ENCODE data around the gene TRIM25. TPM values are rescaled to one million over a fixed set of nuclear protein-coding genes. Genes with fewer than 3 reads are reported as not detected.

The TRIM25 gene
- total RNA-seq, 1 donor from 2014 or later, result 35.5 TPM

- FAIRE-seq (no peak), DNase-seq (ENCODE audit: low read depth) (no peak)
- H3K4me3 ChIP-seq (ENCODE audit: low read depth, low read length), result no peak overlapping the region
- peaks cover 36% of the 10 kb centered on the region for H3K36me3 ChIP-seq (ENCODE audit: control insufficient read depth, insufficient read depth, low read length)
- no peaks in the 10 kb centered on the region for H3K27me3 ChIP-seq (ENCODE audit: control insufficient read depth, insufficient read depth, low read length)
- TF ChIP-seq, protein P1, sequence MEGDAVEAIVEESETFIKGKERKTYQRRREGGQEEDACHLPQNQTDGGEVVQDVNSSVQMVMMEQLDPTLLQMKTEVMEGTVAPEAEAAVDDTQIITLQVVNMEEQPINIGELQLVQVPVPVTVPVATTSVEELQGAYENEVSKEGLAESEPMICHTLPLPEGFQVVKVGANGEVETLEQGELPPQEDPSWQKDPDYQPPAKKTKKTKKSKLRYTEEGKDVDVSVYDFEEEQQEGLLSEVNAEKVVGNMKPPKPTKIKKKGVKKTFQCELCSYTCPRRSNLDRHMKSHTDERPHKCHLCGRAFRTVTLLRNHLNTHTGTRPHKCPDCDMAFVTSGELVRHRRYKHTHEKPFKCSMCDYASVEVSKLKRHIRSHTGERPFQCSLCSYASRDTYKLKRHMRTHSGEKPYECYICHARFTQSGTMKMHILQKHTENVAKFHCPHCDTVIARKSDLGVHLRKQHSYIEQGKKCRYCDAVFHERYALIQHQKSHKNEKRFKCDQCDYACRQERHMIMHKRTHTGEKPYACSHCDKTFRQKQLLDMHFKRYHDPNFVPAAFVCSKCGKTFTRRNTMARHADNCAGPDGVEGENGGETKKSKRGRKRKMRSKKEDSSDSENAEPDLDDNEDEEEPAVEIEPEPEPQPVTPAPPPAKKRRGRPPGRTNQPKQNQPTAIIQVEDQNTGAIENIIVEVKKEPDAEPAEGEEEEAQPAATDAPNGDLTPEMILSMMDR (IDR thresholded peaks at IDR 0.05; ENCODE audit: insufficient read depth, low read length, severe bottlenecking), result no peak
Measured at GRCh38 chr17:56903560-56903959, 10.3 kb downstream of the TRIM25 start.

DNA sequence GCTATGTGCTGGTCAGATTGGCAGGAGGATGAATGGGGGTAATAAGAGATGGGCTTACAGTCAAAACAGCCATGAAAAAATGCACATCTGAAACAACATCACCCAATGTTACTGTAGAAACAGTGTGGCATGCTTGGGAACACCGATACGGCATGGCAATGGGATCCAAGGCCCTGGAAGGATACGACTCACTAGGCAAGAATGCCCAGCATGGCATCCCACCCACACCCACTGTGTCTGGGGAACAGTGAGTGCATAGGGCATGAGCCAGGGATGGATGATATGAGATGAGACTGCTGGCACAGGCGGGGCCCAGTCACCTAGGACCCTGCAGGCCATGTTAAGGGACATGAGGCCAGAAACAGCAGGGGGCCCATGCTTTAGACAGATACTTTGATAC, 11.5 kb downstream of the TRIM25 start:
- DNase-seq (ENCODE audit: low read depth) (peak; percentile 81), FAIRE-seq (no peak)
- H3K27me3 ChIP-seq (ENCODE audit: control insufficient read depth, insufficient read depth, low read length), result no peaks in the 10 kb centered on the region
- TF ChIP-seq, protein P1 (IDR thresholded peaks at IDR 0.05; ENCODE audit: insufficient read depth, low read length, severe bottlenecking), result no peak
- peaks cover 38% of the 10 kb centered on the region for H3K36me3 ChIP-seq (ENCODE audit: control insufficient read depth, insufficient read depth, low read length)
- no peak overlapping the region for H3K4me3 ChIP-seq (ENCODE audit: low read depth, low read length)

DNA sequence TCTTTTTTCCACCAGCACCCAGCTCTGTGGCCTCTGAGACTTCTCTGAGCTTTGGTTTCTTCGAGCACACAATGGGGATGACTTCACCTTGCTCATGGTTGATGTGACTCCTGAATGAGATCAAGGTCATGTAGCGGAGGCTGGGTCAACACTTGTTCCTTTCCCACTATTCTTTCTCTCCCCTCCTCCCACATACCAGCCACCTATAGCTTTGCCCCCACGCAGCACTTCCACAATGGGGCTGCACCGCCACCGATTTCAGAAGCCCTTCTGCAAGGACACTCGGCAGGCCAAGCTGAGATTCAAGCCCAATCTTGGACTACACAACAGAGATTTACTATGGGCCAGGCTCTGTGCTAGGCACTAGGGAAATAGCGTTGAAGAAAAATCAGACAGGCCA, 14.4 kb downstream of the TRIM25 start:
- TF ChIP-seq, protein P1 (IDR thresholded peaks at IDR 0.05; ENCODE audit: insufficient read depth, low read length, severe bottlenecking), result no peak
- FAIRE-seq, result no peak
- Histone ChIP-seq H3K4me3 (ENCODE audit: low read depth, low read length) (no peak overlapping the region), H3K27me3 (ENCODE audit: control insufficient read depth, insufficient read depth, low read length) (no peaks in the 10 kb centered on the region), H3K36me3 (ENCODE audit: control insufficient read depth, insufficient read depth, low read length) (peaks cover 47% of the 10 kb centered on the region)
- no peak for DNase-seq (ENCODE audit: low read depth)

DNA sequence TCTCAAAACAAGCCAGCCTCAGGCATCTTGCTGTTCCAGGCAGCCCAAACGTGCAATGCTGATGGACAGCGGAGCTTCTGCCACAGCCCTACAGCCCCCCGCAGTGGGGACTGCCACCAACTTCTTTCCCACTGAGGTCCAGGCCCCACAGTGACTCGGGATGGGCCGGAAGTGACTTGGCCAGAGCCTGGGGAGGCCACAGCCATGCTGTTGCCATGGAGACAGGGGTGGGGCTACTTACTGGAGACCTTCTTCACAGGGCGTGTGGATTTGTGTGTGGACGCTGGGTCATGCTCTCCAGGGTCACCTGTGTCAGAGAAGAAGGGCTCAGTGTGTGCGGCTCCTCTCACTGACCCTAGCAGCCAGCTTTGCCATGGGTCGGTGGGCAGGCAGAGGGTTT, 15.0 kb downstream of the TRIM25 start:
- DNase-seq (ENCODE audit: low read depth), result no peak
- TF ChIP-seq, protein P1 (IDR thresholded peaks at IDR 0.05; ENCODE audit: insufficient read depth, low read length, severe bottlenecking), result no peak
- no peak for FAIRE-seq
- no peaks in the 10 kb centered on the region for H3K27me3 ChIP-seq (ENCODE audit: control insufficient read depth, insufficient read depth, low read length)
- H3K4me3 ChIP-seq (ENCODE audit: low read depth, low read length), result no peak overlapping the region
- peaks cover 44% of the 10 kb centered on the region for H3K36me3 ChIP-seq (ENCODE audit: control insufficient read depth, insufficient read depth, low read length)

DNA sequence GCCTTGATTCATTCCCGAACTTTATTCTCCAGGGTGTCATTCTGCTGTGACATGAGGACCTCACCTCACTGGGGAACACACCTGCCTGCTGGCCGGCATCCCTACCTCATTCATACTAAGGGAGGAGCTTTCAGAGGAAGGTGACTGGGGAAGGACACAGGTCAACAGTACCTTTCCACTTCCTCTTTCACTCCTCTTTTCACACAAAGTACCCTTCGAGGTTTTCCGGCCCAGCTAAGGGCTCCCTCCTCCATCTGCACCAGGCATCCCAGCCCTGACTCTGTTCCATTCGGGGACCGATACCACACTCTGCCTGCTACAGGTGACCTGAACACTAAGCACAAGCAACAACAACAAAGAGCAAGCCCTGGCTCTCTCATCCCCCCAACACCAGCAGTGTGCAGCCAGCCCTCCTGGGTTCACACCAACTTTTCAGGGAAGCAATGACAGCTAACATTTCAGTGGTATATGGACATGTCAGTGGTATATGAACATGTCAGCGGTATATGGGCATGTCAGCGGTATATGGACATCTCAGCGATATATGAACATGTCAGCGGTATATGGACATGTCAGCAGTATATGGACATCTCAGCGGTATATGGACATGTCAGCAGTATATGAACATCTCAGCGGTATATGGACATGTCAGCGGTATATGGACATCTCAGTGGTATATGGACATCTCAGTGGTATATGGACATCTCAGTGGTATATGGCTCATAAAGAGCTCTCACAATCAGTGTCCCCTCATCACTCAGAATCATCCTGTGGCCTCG, 16.0 kb downstream of the TRIM25 start:
- TF ChIP-seq, protein P1 (IDR thresholded peaks at IDR 0.05; ENCODE audit: insufficient read depth, low read length, severe bottlenecking), result no peak
- H3K36me3 ChIP-seq (ENCODE audit: control insufficient read depth, insufficient read depth, low read length), result peaks cover 48% of the 10 kb centered on the region
- H3K4me3 ChIP-seq (ENCODE audit: low read depth, low read length), result no peak overlapping the region
- DNase-seq (ENCODE audit: low read depth), result no peak
- no peak for FAIRE-seq
- no peaks in the 10 kb centered on the region for H3K27me3 ChIP-seq (ENCODE audit: control insufficient read depth, insufficient read depth, low read length)

DNA sequence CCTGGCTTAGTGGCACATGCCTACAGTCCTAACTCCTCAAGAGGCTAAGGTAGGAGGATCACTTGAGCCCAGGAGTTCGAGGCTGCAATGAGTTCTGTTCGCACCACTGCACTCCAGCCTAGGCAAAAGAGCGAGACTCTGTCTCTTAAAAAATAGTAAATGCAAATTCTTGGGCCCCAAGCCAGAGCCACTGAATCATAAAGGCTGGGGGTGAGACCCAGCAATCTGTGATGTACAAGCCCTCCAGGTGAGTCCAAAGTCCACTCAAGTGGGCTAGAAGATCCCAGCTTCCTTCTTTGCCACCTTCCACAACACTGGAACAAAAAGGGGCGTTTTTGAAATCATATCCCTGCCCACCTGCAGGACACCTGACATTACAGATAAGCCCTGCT, 16.9 kb downstream of the TRIM25 start:
- DNase-seq (ENCODE audit: low read depth) (no peak), FAIRE-seq (no peak)
- Histone ChIP-seq H3K4me3 (ENCODE audit: low read depth, low read length) (no peak overlapping the region), H3K36me3 (ENCODE audit: control insufficient read depth, insufficient read depth, low read length) (peaks cover 47% of the 10 kb centered on the region), H3K27me3 (ENCODE audit: control insufficient read depth, insufficient read depth, low read length) (no peaks in the 10 kb centered on the region)
- TF ChIP-seq, protein P1 (IDR thresholded peaks at IDR 0.05; ENCODE audit: insufficient read depth, low read length, severe bottlenecking), result no peak

Data from bronchial epithelial cell (primary cell).